Lower leg skin (tissue), 3 donors: ENCODE measurements around the gene AEBP2.

Source experiments
- POLR2A ChIP-seq, 2 donors: fragments of 450-650 bp; IDR thresholded peaks; one replicate each; pipeline ENCODE4 v1.6.1; 2016 to 2017; ENCODE audit warnings: antibody characterized with exemption in 2 of 2, mild to moderate bottlenecking in 1 of 2, moderate library complexity in 1 of 2
- TF ChIP-seq, protein P1 (sequence below), 3 donors: fragments of 450-650 bp; IDR thresholded peaks; one replicate each; pipeline ENCODE4 v1.5.1; 2016; ENCODE audit warnings: antibody characterized with exemption in 3 of 3, mild to moderate bottlenecking in 3 of 3, moderate library complexity in 2 of 3

DNA sequence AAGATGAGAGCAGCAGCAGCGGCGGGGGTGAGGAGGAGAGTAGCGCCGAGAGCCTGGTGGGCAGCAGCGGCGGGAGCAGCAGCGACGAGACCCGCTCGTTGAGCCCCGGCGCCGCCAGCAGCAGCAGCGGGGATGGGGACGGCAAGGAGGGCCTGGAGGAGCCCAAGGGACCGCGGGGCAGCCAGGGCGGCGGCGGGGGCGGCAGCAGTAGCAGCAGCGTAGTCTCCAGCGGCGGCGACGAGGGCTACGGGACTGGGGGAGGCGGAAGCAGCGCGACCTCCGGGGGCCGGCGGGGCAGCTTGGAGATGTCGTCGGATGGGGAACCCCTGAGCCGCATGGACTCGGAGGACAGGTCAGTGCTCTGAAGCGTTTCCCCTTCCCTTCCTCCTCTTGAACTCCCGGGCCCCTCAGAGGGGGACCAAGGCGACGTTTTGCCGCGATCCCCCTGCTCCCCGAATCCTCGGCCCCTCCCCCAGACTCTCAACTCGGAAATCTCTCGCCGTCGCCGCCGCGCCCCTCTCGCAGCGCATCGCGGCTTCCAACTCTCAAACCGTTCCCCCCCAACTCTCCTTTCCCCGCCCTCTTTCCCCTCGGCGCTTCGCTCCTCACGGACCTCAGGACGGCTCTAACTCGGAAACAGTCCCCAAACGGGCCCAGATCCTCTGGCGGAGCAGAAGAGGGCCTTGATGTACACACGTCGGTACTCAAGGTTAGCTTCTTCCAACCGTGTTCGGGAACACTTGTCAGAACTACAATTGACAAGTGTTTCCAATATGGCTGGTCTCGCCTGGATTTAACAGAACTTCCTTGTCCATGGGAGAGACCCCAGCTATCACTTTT lies 947 bp downstream of the AEBP2 start:
- no peak for TF ChIP-seq POLR2A (IDR thresholded peaks at IDR 0.05)
- TF ChIP-seq, protein P1, sequence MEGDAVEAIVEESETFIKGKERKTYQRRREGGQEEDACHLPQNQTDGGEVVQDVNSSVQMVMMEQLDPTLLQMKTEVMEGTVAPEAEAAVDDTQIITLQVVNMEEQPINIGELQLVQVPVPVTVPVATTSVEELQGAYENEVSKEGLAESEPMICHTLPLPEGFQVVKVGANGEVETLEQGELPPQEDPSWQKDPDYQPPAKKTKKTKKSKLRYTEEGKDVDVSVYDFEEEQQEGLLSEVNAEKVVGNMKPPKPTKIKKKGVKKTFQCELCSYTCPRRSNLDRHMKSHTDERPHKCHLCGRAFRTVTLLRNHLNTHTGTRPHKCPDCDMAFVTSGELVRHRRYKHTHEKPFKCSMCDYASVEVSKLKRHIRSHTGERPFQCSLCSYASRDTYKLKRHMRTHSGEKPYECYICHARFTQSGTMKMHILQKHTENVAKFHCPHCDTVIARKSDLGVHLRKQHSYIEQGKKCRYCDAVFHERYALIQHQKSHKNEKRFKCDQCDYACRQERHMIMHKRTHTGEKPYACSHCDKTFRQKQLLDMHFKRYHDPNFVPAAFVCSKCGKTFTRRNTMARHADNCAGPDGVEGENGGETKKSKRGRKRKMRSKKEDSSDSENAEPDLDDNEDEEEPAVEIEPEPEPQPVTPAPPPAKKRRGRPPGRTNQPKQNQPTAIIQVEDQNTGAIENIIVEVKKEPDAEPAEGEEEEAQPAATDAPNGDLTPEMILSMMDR (IDR thresholded peaks at IDR 0.05) = no peak
